Fibroblast of skin of scalp (primary cell): ENCODE results near the gene SOX10. TPM values are rescaled to one million over a fixed set of nuclear protein-coding genes. Genes with fewer than 3 reads are reported as not detected.

Experiments
- DNase-seq: peaks from one replicate; pipeline ENCODE4 v3.0.0-alpha.2; 2013
- polyA plus RNA-seq, 2 experiments: library from polyadenylated mRNA; unstranded; fragments of 120-200 nt; gene quantifications; one replicate each; pipeline ENCODE4 v1.2.1, GENCODE V29; 2013; ENCODE audit not compliant: insufficient read length in 2 of 2

Gene SOX10
- polyA plus RNA-seq (2013, experiment 1 of 2; ENCODE audit: insufficient read length) = 0.04 TPM
- 0.81 TPM for polyA plus RNA-seq (2013, experiment 2 of 2; ENCODE audit: insufficient read length)

- DNase-seq = no peak
Measured at GRCh38 chr22:37983860-37984791, at the start of gene SOX10. Gene SOX10 (minus strand): TSS chr22:37984555. CDS start chr22:37983784, 771 bp downstream.

- no peak for DNase-seq
Measured at GRCh38 chr22:38033522-38034277, 49.3 kb upstream of the SOX10 start.

- peak; percentile 67 for DNase-seq
Measured at GRCh38 chr22:38032681-38033521, 48.5 kb upstream of the SOX10 start.

- DNase-seq = no peak
Measured at GRCh38 chr22:38031491-38031890, 47.1 kb upstream of the SOX10 start.

GRCh38 chr22:38030311-38031133 lies 46.2 kb upstream of the SOX10 start:
- no peak for DNase-seq

- DNase-seq = no peak
Measured at GRCh38 chr22:38029901-38030300, 45.5 kb upstream of the SOX10 start.

GRCh38 chr22:38029370-38029769 lies 45.0 kb upstream of the SOX10 start:
- DNase-seq = no peak

- DNase-seq = no peak
Measured at GRCh38 chr22:38028344-38029130, 44.2 kb upstream of the SOX10 start.

GRCh38 chr22:38027487-38027886 lies 43.1 kb upstream of the SOX10 start:
- DNase-seq = no peak

GRCh38 chr22:38026130-38027111 lies 42.1 kb upstream of the SOX10 start:
- DNase-seq = no peak

- no peak for DNase-seq
Measured at GRCh38 chr22:38025514-38025913, 41.2 kb upstream of the SOX10 start.

GRCh38 chr22:38023045-38023444 lies 38.7 kb upstream of the SOX10 start:
- DNase-seq = no peak

GRCh38 chr22:38021206-38021605 lies 36.9 kb upstream of the SOX10 start:
- DNase-seq = no peak

GRCh38 chr22:38018938-38019827 lies 34.8 kb upstream of the SOX10 start:
- no peak for DNase-seq

GRCh38 chr22:38017939-38018885 lies 33.9 kb upstream of the SOX10 start:
- DNase-seq = no peak

- DNase-seq = peak; percentile 61
Measured at GRCh38 chr22:38017272-38017920, 33.0 kb upstream of the SOX10 start.
